ENCODE results near the gene EYA2.

The EYA2 gene

DNA sequence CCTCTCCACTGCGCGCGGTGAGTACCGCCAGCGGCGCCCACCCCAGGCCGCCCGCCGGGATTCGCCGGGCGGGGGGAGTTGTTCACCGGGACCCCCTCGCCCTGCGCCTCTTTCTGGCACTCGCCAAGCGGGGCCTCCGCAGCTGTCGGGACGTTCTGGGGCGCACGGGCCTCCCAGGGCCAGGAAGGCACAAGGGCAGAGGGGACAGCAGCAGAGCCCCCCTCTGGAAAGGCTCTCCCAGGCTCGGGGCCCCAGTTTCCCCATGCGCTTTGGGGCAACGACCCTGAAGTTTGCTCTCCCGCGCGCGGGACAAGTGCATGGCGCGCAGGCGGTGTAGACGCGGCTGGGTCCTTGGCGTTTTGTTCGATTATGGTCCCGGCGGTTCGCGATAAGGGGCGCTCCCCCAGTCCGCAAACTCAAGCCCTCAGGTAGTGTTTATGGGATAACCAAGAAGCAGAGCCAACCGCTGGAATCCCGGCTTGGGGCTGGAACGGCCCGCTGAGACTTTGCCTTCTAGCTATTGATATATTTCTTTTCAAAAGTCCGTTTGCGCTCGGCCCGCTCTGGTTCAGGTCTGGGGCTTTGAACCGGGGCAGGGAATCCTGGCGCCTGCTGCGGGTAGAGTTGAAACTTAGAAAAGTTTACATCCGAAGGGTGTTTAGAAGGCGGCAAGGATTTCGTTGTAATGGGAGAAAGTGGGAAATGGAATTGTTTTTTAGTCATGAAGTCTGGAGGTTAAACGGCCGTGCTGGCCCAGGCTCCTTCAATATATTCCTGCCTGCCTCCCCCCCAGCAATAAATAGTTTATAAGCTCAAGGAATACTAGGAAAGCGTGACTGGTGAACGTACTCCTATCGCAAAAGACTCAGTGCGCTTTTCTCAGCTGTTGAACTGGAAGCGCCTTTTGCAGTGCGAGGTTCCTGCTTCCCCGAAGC, 595 bp downstream of the EYA2 start:
- peak overlapping the region; percentile 45 for H3K9ac ChIP-seq (ENCODE audit: low read depth, low read length, poor library complexity)
- H3K14ac ChIP-seq (ENCODE audit: low read length): no peak overlapping the region
- H2BK15ac ChIP-seq (ENCODE audit: low read length): peak overlapping the region; percentile 10
- H3K9me3 ChIP-seq (replicated peaks in 1 of 2; ENCODE audit: control insufficient read depth in 2 of 2, insufficient read depth in 1 of 2, low read depth in 1 of 2, low read length in 2 of 2): peaks cover 0 to 2% of the 10 kb centered on the region in 2 donors
- no peak overlapping the region for H2AK5ac ChIP-seq (ENCODE audit: low read depth, low read length)
- peak overlapping the region; percentile 90 for H3K4me2 ChIP-seq (ENCODE audit: insufficient read depth, low read length, poor library complexity, severe bottlenecking)
- H3K23ac ChIP-seq (ENCODE audit: low read depth, low read length, poor library complexity): peak overlapping the region; percentile 62
- no peak overlapping the region for H3K4ac ChIP-seq (ENCODE audit: low read length)
- H3K27ac ChIP-seq (replicated peaks; ENCODE audit: low read length): no peak overlapping the region
- H2BK5ac ChIP-seq (ENCODE audit: low read length): peak overlapping the region; percentile 14
- H2BK12ac ChIP-seq (ENCODE audit: low read length): no peak overlapping the region
- no peaks in the 10 kb centered on the region for H3K79me1 ChIP-seq (ENCODE audit: low read depth, low read length)
- H3K27me3 ChIP-seq (ENCODE audit: control insufficient read depth in 3 of 3, insufficient read depth in 3 of 3, low read depth in 1 of 3, low read length in 3 of 3): peaks cover 0 to 81% (median 24%) of the 10 kb centered on the region in 3 experiments
- peak overlapping the region; percentile 88 for H3K18ac ChIP-seq (ENCODE audit: low read length)
- no peak overlapping the region for H4K8ac ChIP-seq (ENCODE audit: low read depth, low read length)
- H3K4me3 ChIP-seq (ENCODE audit: low read length in 2 of 2): peak overlapping the region in 1 of 2 donors; percentile 77
- no peaks in the 10 kb centered on the region for H3K36me3 ChIP-seq (replicated peaks in 1 of 2; ENCODE audit: control insufficient read depth in 2 of 2, insufficient read depth in 2 of 2, low read length in 2 of 2)
- H2AFZ ChIP-seq (ENCODE audit: low read length): peak overlapping the region; percentile 53
- no CpG with 5 or more reads among the region's 65 CpGs for WGBS, 2 donors (ENCODE audit: extremely low coverage in 2 of 2, insufficient read length in 2 of 2, insufficient replicate concordance in 1 of 2)
- no peak overlapping the region for H4K91ac ChIP-seq (ENCODE audit: low read depth, low read length, poor library complexity)
- peaks cover 0 to 2% of the 10 kb centered on the region in 2 donors for H3K4me1 ChIP-seq (ENCODE audit: control insufficient read depth in 2 of 2, insufficient read depth in 1 of 2, low read depth in 1 of 2, low read length in 2 of 2)
- no peak overlapping the region for H2BK120ac ChIP-seq (ENCODE audit: low read depth, low read length)
- DNase-seq (ENCODE audit: low spot score): peak; percentile 38

DNA sequence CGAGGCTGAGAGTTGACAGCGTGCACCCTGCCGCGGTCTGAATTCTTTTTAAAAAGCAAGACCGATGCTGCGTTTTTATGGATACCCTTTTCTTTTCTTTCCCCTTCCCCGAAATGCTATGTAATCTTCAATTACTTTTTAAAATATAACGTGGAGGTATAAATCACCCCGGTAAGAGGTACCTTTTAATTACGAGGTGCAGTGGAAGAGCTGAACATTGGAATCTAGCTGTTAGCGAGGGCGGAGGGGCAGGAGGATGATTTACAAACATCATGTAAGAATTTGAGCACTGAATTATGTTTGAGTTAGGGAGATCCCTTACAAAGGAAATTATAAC, 1.2 kb downstream of the EYA2 start:
- Histone ChIP-seq H2AFZ (ENCODE audit: low read length) (no peak overlapping the region), H3K27me3 (ENCODE audit: control insufficient read depth in 3 of 3, insufficient read depth in 3 of 3, low read depth in 1 of 3, low read length in 3 of 3) (peaks cover 0 to 88% (median 24%) of the 10 kb centered on the region in 3 experiments), H3K18ac (ENCODE audit: low read length) (no peak overlapping the region), H3K36me3 (replicated peaks in 1 of 2; ENCODE audit: control insufficient read depth in 2 of 2, insufficient read depth in 2 of 2, low read length in 2 of 2) (no peaks in the 10 kb centered on the region), H2BK12ac (ENCODE audit: low read length) (no peak overlapping the region), H4K8ac (ENCODE audit: low read depth, low read length) (no peak overlapping the region), H2BK120ac (ENCODE audit: low read depth, low read length) (no peak overlapping the region), H3K9ac (ENCODE audit: low read depth, low read length, poor library complexity) (no peak overlapping the region), H2AK5ac (ENCODE audit: low read depth, low read length) (no peak overlapping the region), H3K23ac (ENCODE audit: low read depth, low read length, poor library complexity) (no peak overlapping the region), H3K4me3 (ENCODE audit: low read length in 2 of 2) (no peak overlapping the region), H3K4me1 (ENCODE audit: control insufficient read depth in 2 of 2, insufficient read depth in 1 of 2, low read depth in 1 of 2, low read length in 2 of 2) (peaks cover 0 to 2% of the 10 kb centered on the region in 2 donors), H3K27ac (replicated peaks; ENCODE audit: low read length) (no peak overlapping the region), H2BK15ac (ENCODE audit: low read length) (no peak overlapping the region), H3K14ac (ENCODE audit: low read length) (no peak overlapping the region), H3K4ac (ENCODE audit: low read length) (no peak overlapping the region), H3K4me2 (ENCODE audit: insufficient read depth, low read length, poor library complexity, severe bottlenecking) (peak overlapping the region; percentile 90), H2BK5ac (ENCODE audit: low read length) (no peak overlapping the region), H3K9me3 (replicated peaks in 1 of 2; ENCODE audit: control insufficient read depth in 2 of 2, insufficient read depth in 1 of 2, low read depth in 1 of 2, low read length in 2 of 2) (peaks cover 0 to 2% of the 10 kb centered on the region in 2 donors), H3K79me1 (ENCODE audit: low read depth, low read length) (no peaks in the 10 kb centered on the region), H4K91ac (ENCODE audit: low read depth, low read length, poor library complexity) (no peak overlapping the region)
- WGBS, 2 donors (ENCODE audit: extremely low coverage in 2 of 2, insufficient read length in 2 of 2, insufficient replicate concordance in 1 of 2): no CpG with 5 or more reads among the region's 12 CpGs
- no peak for DNase-seq (ENCODE audit: low spot score)

DNA sequence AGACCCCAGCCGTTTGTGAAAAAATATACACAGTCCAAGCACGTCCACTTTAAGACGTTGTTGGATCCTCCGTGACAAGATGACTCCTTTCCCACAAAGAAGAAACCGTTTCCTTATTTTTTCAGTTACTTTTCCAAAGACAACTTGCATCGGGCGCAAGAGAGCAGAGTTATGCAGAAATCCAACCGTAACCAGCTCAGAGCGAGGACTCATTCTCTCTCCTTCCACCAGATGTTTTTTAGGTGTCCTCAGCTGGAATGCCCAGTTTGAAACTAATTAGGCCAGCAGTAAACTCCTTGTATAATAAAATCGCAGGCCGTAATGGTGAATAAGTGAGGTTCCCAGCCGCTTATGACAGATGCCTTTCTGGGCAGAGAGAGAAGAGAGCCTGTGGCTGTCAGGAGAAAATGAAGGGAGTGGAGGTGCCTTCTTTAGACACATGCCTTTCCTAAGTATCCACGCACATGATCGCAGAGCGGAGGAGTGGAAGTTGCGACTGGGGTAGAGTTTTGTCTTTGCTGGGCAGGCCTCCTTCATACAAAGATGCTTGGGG, 2.8 kb downstream of the EYA2 start:
- no CpG with 5 or more reads among the region's 16 CpGs for WGBS, 2 donors (ENCODE audit: extremely low coverage in 2 of 2, insufficient read length in 2 of 2, insufficient replicate concordance in 1 of 2)
- H3K27ac ChIP-seq (replicated peaks; ENCODE audit: low read length): no peak overlapping the region
- H3K14ac ChIP-seq (ENCODE audit: low read length): no peak overlapping the region
- H3K4me3 ChIP-seq (ENCODE audit: low read length in 2 of 2): no peak overlapping the region
- no peak overlapping the region for H2AFZ ChIP-seq (ENCODE audit: low read length)
- no peaks in the 10 kb centered on the region for H3K36me3 ChIP-seq (replicated peaks in 1 of 2; ENCODE audit: control insufficient read depth in 2 of 2, insufficient read depth in 2 of 2, low read length in 2 of 2)
- H2BK12ac ChIP-seq (ENCODE audit: low read length): no peak overlapping the region
- H2AK5ac ChIP-seq (ENCODE audit: low read depth, low read length): no peak overlapping the region
- no peak overlapping the region for H4K91ac ChIP-seq (ENCODE audit: low read depth, low read length, poor library complexity)
- peaks cover 0 to 2% of the 10 kb centered on the region in 2 donors for H3K4me1 ChIP-seq (ENCODE audit: control insufficient read depth in 2 of 2, insufficient read depth in 1 of 2, low read depth in 1 of 2, low read length in 2 of 2)
- no peak overlapping the region for H2BK15ac ChIP-seq (ENCODE audit: low read length)
- H3K9ac ChIP-seq (ENCODE audit: low read depth, low read length, poor library complexity): no peak overlapping the region
- no peak for DNase-seq (ENCODE audit: low spot score)
- H4K8ac ChIP-seq (ENCODE audit: low read depth, low read length): no peak overlapping the region
- no peak overlapping the region for H3K4me2 ChIP-seq (ENCODE audit: insufficient read depth, low read length, poor library complexity, severe bottlenecking)
- peaks cover 0 to 93% (median 24%) of the 10 kb centered on the region in 3 experiments for H3K27me3 ChIP-seq (ENCODE audit: control insufficient read depth in 3 of 3, insufficient read depth in 3 of 3, low read depth in 1 of 3, low read length in 3 of 3)
- no peaks in the 10 kb centered on the region for H3K79me1 ChIP-seq (ENCODE audit: low read depth, low read length)
- no peaks in the 10 kb centered on the region for H3K9me3 ChIP-seq (replicated peaks in 1 of 2; ENCODE audit: control insufficient read depth in 2 of 2, insufficient read depth in 1 of 2, low read depth in 1 of 2, low read length in 2 of 2)
- H3K18ac ChIP-seq (ENCODE audit: low read length): no peak overlapping the region
- no peak overlapping the region for H3K4ac ChIP-seq (ENCODE audit: low read length)
- no peak overlapping the region for H3K23ac ChIP-seq (ENCODE audit: low read depth, low read length, poor library complexity)
- H2BK120ac ChIP-seq (ENCODE audit: low read depth, low read length): no peak overlapping the region
- no peak overlapping the region for H2BK5ac ChIP-seq (ENCODE audit: low read length)

DNA sequence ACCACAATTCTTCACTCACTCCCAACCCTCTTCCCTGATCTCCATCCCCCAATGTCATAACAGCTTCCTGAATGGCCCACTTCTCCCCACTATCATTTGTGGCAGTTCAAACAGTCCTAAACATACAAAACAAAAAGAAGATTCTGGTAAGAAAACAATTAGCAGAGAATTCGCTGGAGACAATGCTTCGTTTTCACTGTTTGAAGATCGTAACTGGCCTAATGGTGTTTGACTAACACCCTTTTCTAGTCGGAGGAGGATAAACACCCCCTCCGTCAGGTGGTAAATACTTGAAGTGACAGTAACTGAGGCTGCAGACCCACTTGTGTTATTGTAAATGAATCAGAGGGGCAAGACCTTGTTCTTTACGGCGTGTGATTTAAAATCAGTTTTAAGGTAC, 3.8 kb downstream of the EYA2 start:
- WGBS, 2 donors (ENCODE audit: extremely low coverage in 2 of 2, insufficient read length in 2 of 2, insufficient replicate concordance in 1 of 2): no CpG with 5 or more reads among the region's 7 CpGs

More for the DNA sequence above, 3.8 kb downstream of the EYA2 start:
- Histone ChIP-seq H2BK5ac (ENCODE audit: low read length) (no peak overlapping the region), H3K27ac (replicated peaks; ENCODE audit: low read length) (no peak overlapping the region), H3K18ac (ENCODE audit: low read length) (no peak overlapping the region), H3K79me1 (ENCODE audit: low read depth, low read length) (no peaks in the 10 kb centered on the region), H2BK12ac (ENCODE audit: low read length) (no peak overlapping the region), H3K4me1 (ENCODE audit: control insufficient read depth in 2 of 2, insufficient read depth in 1 of 2, low read depth in 1 of 2, low read length in 2 of 2) (peaks cover 2% of the 10 kb centered on the region in 2 donors), H3K4me2 (ENCODE audit: insufficient read depth, low read length, poor library complexity, severe bottlenecking) (no peak overlapping the region), H3K4me3 (ENCODE audit: low read length in 2 of 2) (no peak overlapping the region), H4K91ac (ENCODE audit: low read depth, low read length, poor library complexity) (no peak overlapping the region), H3K14ac (ENCODE audit: low read length) (no peak overlapping the region), H2AK5ac (ENCODE audit: low read depth, low read length) (no peak overlapping the region), H2BK15ac (ENCODE audit: low read length) (no peak overlapping the region), H2AFZ (ENCODE audit: low read length) (no peak overlapping the region), H3K23ac (ENCODE audit: low read depth, low read length, poor library complexity) (no peak overlapping the region), H3K36me3 (replicated peaks in 1 of 2; ENCODE audit: control insufficient read depth in 2 of 2, insufficient read depth in 2 of 2, low read length in 2 of 2) (no peaks in the 10 kb centered on the region), H3K4ac (ENCODE audit: low read length) (no peak overlapping the region), H3K27me3 (ENCODE audit: control insufficient read depth in 3 of 3, insufficient read depth in 3 of 3, low read depth in 1 of 3, low read length in 3 of 3) (peaks cover 0 to 88% (median 24%) of the 10 kb centered on the region in 3 experiments), H3K9me3 (replicated peaks in 1 of 2; ENCODE audit: control insufficient read depth in 2 of 2, insufficient read depth in 1 of 2, low read depth in 1 of 2, low read length in 2 of 2) (no peaks in the 10 kb centered on the region), H2BK120ac (ENCODE audit: low read depth, low read length) (no peak overlapping the region), H4K8ac (ENCODE audit: low read depth, low read length) (no peak overlapping the region), H3K9ac (ENCODE audit: low read depth, low read length, poor library complexity) (no peak overlapping the region)
- no peak for DNase-seq (ENCODE audit: low spot score)

Data from neuronal stem cell (in vitro differentiated cells).